HepG2 (cell line): ENCODE measurements around the gene ARHGAP5. TPM values are rescaled to one million over a fixed set of nuclear protein-coding genes. Genes with fewer than 3 reads are reported as not detected.

Experiments
- ATF7-NPFF ChIP-seq: sonication (generic); formaldehyde crosslinking; IDR thresholded peaks from 2 replicates; pipeline ENCODE4 v1.8.1; 2023; ENCODE audit warnings: mild to moderate bottlenecking, low read depth, missing genetic modification reagents, moderate library complexity
- CENPX ChIP-seq: sonication (generic); formaldehyde crosslinking; IDR thresholded peaks from 2 replicates; pipeline ENCODE4 v1.9.0; 2021; ENCODE audit warnings: mild to moderate bottlenecking, missing genetic modification reagents, moderate library complexity
- CREM ChIP-seq, 2 experiments: sonication (generic) in 1 of 2; formaldehyde crosslinking in 1 of 2; IDR thresholded peaks; 2 replicates each; pipeline versions ENCODE4 v1.4.0 to v1.6.1; 2016 to 2020; ENCODE audit warnings: antibody characterized with exemption in 1 of 2, mild to moderate bottlenecking in 1 of 2, missing genetic modification reagents in 1 of 2
- CTCF ChIP-seq: sonication (generic); formaldehyde crosslinking; IDR thresholded peaks from 2 replicates; pipeline ENCODE4 v1.5.0; 2020; ENCODE audit warnings: mild to moderate bottlenecking, missing genetic modification reagents, moderate library complexity
- GMEB2 ChIP-seq: IDR thresholded peaks from 2 replicates; pipeline ENCODE4 v1.6.1; 2016; ENCODE audit warnings: missing biosample characterization, missing genetic modification reagents, low read depth
- HNF4G ChIP-seq, 2 experiments: sonication (generic) in 1 of 2; formaldehyde crosslinking in 1 of 2; IDR thresholded peaks; 2 replicates each; pipeline versions ENCODE4 v1.4.0 to v1.6.1; 2011 to 2020; ENCODE audit warnings: borderline replicate concordance in 2 of 2, low read depth in 2 of 2, mild to moderate bottlenecking in 2 of 2, low read length in 1 of 2, missing genetic modification reagents in 1 of 2, moderate library complexity in 1 of 2
- HNRNPLL ChIP-seq: fragments of 200-400 bp; formaldehyde crosslinking; IDR thresholded peaks from 2 replicates; pipeline ENCODE4 v1.6.1; 2017; ENCODE audit warnings: mild to moderate bottlenecking, low read depth, low read length; ENCODE audit not compliant: poor library complexity, severe bottlenecking
- KLF13 ChIP-seq: sonication (generic); formaldehyde crosslinking; IDR thresholded peaks from 2 replicates; pipeline ENCODE4 v1.4.0; 2020; ENCODE audit warnings: mild to moderate bottlenecking, missing genetic modification reagents
- PHF20 ChIP-seq: sonication (generic); formaldehyde crosslinking; IDR thresholded peaks from 2 replicates; pipeline ENCODE4 v1.5.0; 2020; ENCODE audit warnings: mild to moderate bottlenecking, missing genetic modification reagents
- PHF5A ChIP-seq: IDR thresholded peaks from one replicate; pipeline ENCODE4 v1.6.1; 2018; ENCODE audit warnings: low read depth, missing genetic modification reagents; ENCODE audit not compliant: unreplicated experiment
- RAD21 ChIP-seq: fragments of 450-650 bp; formaldehyde crosslinking; IDR thresholded peaks from 2 replicates; pipeline ENCODE4 v1.5.0; 2020; ENCODE audit warnings: mild to moderate bottlenecking
- SMAD1 ChIP-seq: sonication (generic); formaldehyde crosslinking; IDR thresholded peaks from 2 replicates; pipeline ENCODE4 v1.4.0; 2020; ENCODE audit warnings: missing genetic modification reagents, low read depth, mild to moderate bottlenecking, borderline replicate concordance
- TARDBP ChIP-seq: sonication (generic); formaldehyde crosslinking; IDR thresholded peaks from 2 replicates; pipeline ENCODE4 v1.8.0; 2022; ENCODE audit warnings: mild to moderate bottlenecking, missing genetic modification reagents
- ZFP36L2 ChIP-seq: sonication (generic); formaldehyde crosslinking; IDR thresholded peaks from 2 replicates; pipeline ENCODE4 v1.4.0; 2020; ENCODE audit warnings: missing genetic modification reagents
- ZMAT3 ChIP-seq: sonication (generic); formaldehyde crosslinking; conservative IDR thresholded peaks from 2 replicates; pipeline ENCODE4 v1.7.0; 2021; ENCODE audit warnings: missing genetic modification reagents
- ZMYM2 ChIP-seq: sonication (generic); formaldehyde crosslinking; IDR thresholded peaks from 2 replicates; pipeline ENCODE4 v1.8.0; 2022; ENCODE audit warnings: mild to moderate bottlenecking, missing genetic modification reagents
- ZNF17 ChIP-seq: sonication (generic); formaldehyde crosslinking; IDR thresholded peaks from 2 replicates; pipeline ENCODE4 v1.5.0; 2020; ENCODE audit warnings: mild to moderate bottlenecking, missing genetic modification reagents
- ZNF430 ChIP-seq: sonication (generic); formaldehyde crosslinking; IDR thresholded peaks from 2 replicates; pipeline ENCODE4 v1.9.0; 2021; ENCODE audit warnings: mild to moderate bottlenecking, missing genetic modification reagents
- ZNF605 ChIP-seq: sonication (generic); formaldehyde crosslinking; IDR thresholded peaks from 2 replicates; pipeline ENCODE4 v1.8.0; 2022; ENCODE audit warnings: mild to moderate bottlenecking, missing genetic modification reagents
- ZNF629 ChIP-seq: sonication (generic); formaldehyde crosslinking; conservative IDR thresholded peaks from 2 replicates; pipeline ENCODE4 v1.5.0; 2020; ENCODE audit warnings: missing genetic modification reagents
- ZNF639 ChIP-seq: conservative IDR thresholded peaks from 2 replicates; pipeline ENCODE4 v1.6.1; 2018; ENCODE audit warnings: missing genetic modification reagents
- polyA plus RNA-seq, 8 experiments: library from polyadenylated mRNA; depleted of rRNA in 3 of 8; stranded (reverse) in 7 of 8; unstranded in 1 of 8; fragments of >200 nt; fragmentation: Illumina TruSeq in 4 of 8; extraction: Trizol in 4 of 8; gene quantifications; 2 replicates each; pipeline versions ENCODE4 v1.2.1 to v1.2.3, GENCODE V29; 2011 to 2016; ENCODE audit warnings: low read depth in 4 of 8, missing spikeins in 1 of 8, mixed read lengths in 1 of 8; ENCODE audit not compliant: insufficient read depth in 1 of 8
- total RNA-seq, 5 experiments: library from RNA; depleted of rRNA; stranded (reverse); fragments of >200 nt; fragmentation: Illumina TruSeq; extraction: Trizol; gene quantifications; 2 replicates each; pipeline ENCODE4 v1.2.3, GENCODE V29; 2016; ENCODE audit warnings: low read depth in 1 of 5
- TF ChIP-seq, protein P1 (sequence below): sonication (generic); formaldehyde crosslinking; IDR thresholded peaks from 2 replicates; pipeline ENCODE4 v1.4.0; 2020; ENCODE audit warnings: missing genetic modification reagents

ARHGAP5 gene
- total and polyA plus RNA-seq, 2 of the 13 experiments (the other 11 are each of a cell fraction or from before 2014, with no cell fraction given) = 33.7 to 144 TPM

DNA sequence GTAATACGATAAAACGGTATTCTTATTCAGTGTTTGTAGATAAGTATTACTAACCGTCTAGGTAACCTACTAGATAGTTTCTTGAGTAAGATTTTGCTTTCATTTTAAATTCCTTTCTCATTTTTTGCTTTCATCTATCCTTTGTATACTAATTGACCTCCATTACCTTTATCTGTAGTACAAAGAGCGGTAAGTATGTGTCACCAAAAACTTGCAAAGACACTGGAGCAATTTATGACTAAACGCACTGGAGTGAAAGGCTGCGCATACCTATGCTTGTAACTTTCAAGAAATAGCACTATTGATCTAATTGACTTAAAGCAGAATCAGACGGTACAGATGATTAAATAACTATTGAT, 1.7 kb downstream of the ARHGAP5 start (continued):
- TF ChIP-seq ZNF639 (CRISPR knock-in tag) (no peak), CTCF (CRISPR knock-in tag) (no peak), HNRNPLL (peak; percentile 63), ZNF605 (CRISPR knock-in tag) (no peak), ATF7-NPFF (CRISPR knock-in tag) (no peak), PHF20 (CRISPR knock-in tag) (no peak), SMAD1 (CRISPR knock-in tag) (no peak), CREM (IDR thresholded peaks at IDR 0.05) (peak; percentile 14; the same call in 1 of the 2 replicates), CREM (CRISPR knock-in tag; IDR thresholded peaks at IDR 0.05) (no peak), RAD21 (peak; percentile 6; the same call in 1 of the 2 replicates), PHF5A (CRISPR knock-in tag) (no peak), HNF4G (IDR thresholded peaks at IDR 0.05; ENCODE audit: borderline replicate concordance, low read depth, low read length) (no peak), HNF4G (CRISPR knock-in tag; IDR thresholded peaks at IDR 0.05; ENCODE audit: borderline replicate concordance, low read depth) (no peak), CENPX (CRISPR knock-in tag) (no peak), ZNF17 (CRISPR knock-in tag) (no peak), ZFP36L2 (CRISPR knock-in tag) (no peak), ZNF629 (CRISPR knock-in tag) (no peak), TARDBP (no peak), ZMYM2 (no peak), ZMAT3 (CRISPR knock-in tag) (0 out of 2 replicates have a peak, but pooled peaks have one; percentile 28), KLF13 (CRISPR knock-in tag) (no peak), GMEB2 (CRISPR knock-in tag) (no peak), ZNF430 (no peak)
- TF ChIP-seq, protein P1, sequence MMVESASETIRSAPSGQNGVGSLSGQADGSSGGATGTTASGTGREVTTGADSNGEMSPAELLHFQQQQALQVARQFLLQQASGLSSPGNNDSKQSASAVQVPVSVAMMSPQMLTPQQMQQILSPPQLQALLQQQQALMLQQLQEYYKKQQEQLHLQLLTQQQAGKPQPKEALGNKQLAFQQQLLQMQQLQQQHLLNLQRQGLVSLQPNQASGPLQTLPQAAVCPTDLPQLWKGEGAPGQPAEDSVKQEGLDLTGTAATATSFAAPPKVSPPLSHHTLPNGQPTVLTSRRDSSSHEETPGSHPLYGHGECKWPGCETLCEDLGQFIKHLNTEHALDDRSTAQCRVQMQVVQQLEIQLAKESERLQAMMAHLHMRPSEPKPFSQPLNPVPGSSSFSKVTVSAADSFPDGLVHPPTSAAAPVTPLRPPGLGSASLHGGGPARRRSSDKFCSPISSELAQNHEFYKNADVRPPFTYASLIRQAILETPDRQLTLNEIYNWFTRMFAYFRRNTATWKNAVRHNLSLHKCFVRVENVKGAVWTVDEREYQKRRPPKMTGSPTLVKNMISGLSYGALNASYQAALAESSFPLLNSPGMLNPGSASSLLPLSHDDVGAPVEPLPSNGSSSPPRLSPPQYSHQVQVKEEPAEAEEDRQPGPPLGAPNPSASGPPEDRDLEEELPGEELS (CRISPR knock-in tag) = no peak
